ENCODE results near the gene PRKAG2. TPM values are rescaled to one million over a fixed set of nuclear protein-coding genes. Genes with fewer than 3 reads are reported as not detected.

Gene PRKAG2
- total and polyA plus RNA-seq, 5 experiments from 2014 or later = 29.5 to 63.5 (median 34.1) TPM

GRCh38 chr7:151648429-151648828 lies 228.5 kb downstream of the PRKAG2 start:
- Mint-ChIP-seq H3K36me3 (peaks cover 13 to 16% (median 14%) of the 10 kb centered on the region in 3 donors), H3K4me3 (no peak overlapping the region), H3K4me1 (peaks cover 0 to 10% (median 0%) of the 10 kb centered on the region in 4 donors), H3K9me3 (no peaks in the 10 kb centered on the region), H3K27ac (peak overlapping the region in 1 of 10 donors; percentile 56), H3K27me3 (no peaks in the 10 kb centered on the region)
- DNase-seq = no peak
- POLR2A ChIA-PET = no interaction called here
- ATAC-seq = no peak

DNA sequence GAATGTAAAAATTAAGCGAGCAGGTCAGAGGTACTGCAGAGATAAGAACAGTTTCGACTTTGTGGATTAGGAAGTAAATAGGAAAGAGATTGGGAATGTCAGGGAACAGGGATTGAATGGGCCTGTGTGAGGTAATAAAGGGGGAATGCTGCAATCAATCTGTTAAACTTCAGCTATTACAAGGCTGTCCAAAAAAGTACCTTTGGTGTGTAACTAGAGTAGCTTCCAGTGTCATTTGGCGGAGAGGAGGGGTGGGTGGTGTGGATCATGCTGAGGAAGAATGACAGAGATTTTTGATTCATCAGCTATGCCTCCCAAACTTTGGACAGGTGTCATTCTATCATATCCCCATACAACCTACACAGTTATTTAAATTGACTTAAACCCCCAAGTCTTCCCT lies 229.0 kb downstream of the PRKAG2 start:
- H3K27ac Mint-ChIP-seq = peak overlapping the region in 1 of 10 donors; percentile 56
- peaks cover 13 to 16% (median 14%) of the 10 kb centered on the region in 3 donors for H3K36me3 Mint-ChIP-seq
- H3K4me1 Mint-ChIP-seq = peaks cover 0 to 10% (median 0%) of the 10 kb centered on the region in 4 donors
- POLR2A ChIA-PET = no interaction called here
- no peak overlapping the region for H3K4me3 Mint-ChIP-seq
- no peak for DNase-seq
- H3K27me3 Mint-ChIP-seq = no peaks in the 10 kb centered on the region
- no peaks in the 10 kb centered on the region for H3K9me3 Mint-ChIP-seq
- no peak for ATAC-seq

GRCh38 chr7:151647006-151647405 lies 229.9 kb downstream of the PRKAG2 start:
- no peak for ATAC-seq
- Mint-ChIP-seq H3K27me3 (no peaks in the 10 kb centered on the region), H3K36me3 (peaks cover 13 to 16% (median 14%) of the 10 kb centered on the region in 3 donors), H3K9me3 (no peaks in the 10 kb centered on the region), H3K27ac (no peak overlapping the region), H3K4me1 (peaks cover 0 to 10% (median 0%) of the 10 kb centered on the region in 4 donors), H3K4me3 (no peak overlapping the region)
- DNase-seq = no peak
- POLR2A ChIA-PET = no interaction called here

DNA sequence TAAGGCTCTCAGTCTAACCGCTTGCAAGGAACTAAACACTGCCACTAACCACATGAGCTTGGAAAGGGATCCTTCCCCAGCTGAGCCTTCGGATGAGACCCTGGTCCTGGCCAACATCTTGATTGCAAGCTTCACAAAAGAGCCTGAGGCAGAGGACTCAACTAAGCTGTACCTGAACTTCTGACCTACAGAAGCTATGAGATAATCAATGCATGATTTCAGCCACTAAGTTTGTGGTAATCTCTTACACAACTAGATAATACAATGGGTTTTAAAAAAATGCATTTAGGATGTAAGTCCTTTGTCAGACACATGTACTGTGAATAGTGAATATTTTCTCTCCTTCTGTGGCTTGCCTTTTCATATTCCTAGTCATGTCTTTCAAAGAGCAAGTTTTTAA lies 231.6 kb downstream of the PRKAG2 start:
- H3K36me3 Mint-ChIP-seq = peaks cover 13 to 16% (median 14%) of the 10 kb centered on the region in 3 donors
- no peak overlapping the region for H3K4me3 Mint-ChIP-seq
- no peaks in the 10 kb centered on the region for H3K27me3 Mint-ChIP-seq
- H3K4me1 Mint-ChIP-seq = peaks cover 0 to 7% (median 0%) of the 10 kb centered on the region in 4 donors
- no peak for ATAC-seq
- no peak for DNase-seq
- no peaks in the 10 kb centered on the region for H3K9me3 Mint-ChIP-seq
- no peak overlapping the region for H3K27ac Mint-ChIP-seq
- POLR2A ChIA-PET = no interaction called here

DNA sequence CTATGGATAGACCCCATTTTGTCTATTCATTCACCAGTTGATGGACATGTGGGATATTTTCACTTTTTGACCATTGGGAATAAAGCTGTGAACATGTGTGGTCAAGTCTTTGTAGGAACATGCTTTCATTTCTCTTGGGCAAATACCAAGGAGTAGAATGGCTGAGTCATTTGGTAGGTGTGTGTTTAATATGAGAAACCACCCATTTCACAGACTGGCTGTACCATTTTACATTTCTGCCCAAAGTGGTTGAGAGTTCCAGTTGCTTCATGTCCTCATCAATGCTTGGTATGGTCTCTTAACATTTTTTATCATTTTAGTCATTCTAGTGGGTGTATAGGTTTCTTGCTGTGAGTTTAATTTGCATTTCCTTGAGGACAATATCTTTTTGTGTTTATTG lies 232.4 kb downstream of the PRKAG2 start:
- Mint-ChIP-seq H3K4me3 (no peak overlapping the region), H3K36me3 (peaks cover 12 to 14% (median 13%) of the 10 kb centered on the region in 3 donors), H3K4me1 (peaks cover 0 to 7% (median 0%) of the 10 kb centered on the region in 4 donors), H3K9me3 (no peaks in the 10 kb centered on the region), H3K27me3 (no peaks in the 10 kb centered on the region), H3K27ac (no peak overlapping the region)
- ATAC-seq (no peak), DNase-seq (no peak)
- POLR2A ChIA-PET = no interaction called here

DNA sequence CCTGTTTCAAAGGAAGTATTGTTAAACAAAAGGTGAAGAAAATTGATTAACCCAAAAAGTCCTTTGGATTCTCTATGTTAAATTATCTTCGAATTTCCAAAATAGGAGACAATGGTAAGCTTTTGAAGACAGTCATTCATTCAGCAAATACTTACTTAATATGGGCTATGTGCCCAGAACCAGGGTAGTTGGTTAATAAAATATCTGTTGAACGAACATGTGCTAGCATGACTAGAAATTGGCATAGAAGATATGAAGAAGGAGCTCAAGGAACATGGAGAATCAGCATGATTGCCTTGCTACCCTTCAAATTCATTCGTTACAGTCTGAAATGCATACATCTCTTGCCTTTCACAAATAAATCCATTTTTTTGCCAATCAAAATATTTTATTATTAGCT lies 234.2 kb downstream of the PRKAG2 start:
- DNase-seq (no peak), ATAC-seq (no peak)
- H3K27ac Mint-ChIP-seq = no peak overlapping the region
- H3K27me3 Mint-ChIP-seq = no peaks in the 10 kb centered on the region
- peaks cover 0 to 6% (median 0%) of the 10 kb centered on the region in 4 donors for H3K4me1 Mint-ChIP-seq
- H3K9me3 Mint-ChIP-seq = no peaks in the 10 kb centered on the region
- no peak overlapping the region for H3K4me3 Mint-ChIP-seq
- H3K36me3 Mint-ChIP-seq = peaks cover 8 to 14% (median 11%) of the 10 kb centered on the region in 3 donors
- POLR2A ChIA-PET = no interaction called here

GRCh38 chr7:151641587-151641986 lies 235.3 kb downstream of the PRKAG2 start:
- no peak for DNase-seq
- Mint-ChIP-seq H3K4me3 (no peak overlapping the region), H3K27ac (peak overlapping the region in 2 of 10 donors; percentile 14 to 43), H3K27me3 (no peaks in the 10 kb centered on the region), H3K9me3 (no peaks in the 10 kb centered on the region), H3K4me1 (peaks cover 0 to 2% (median 0%) of the 10 kb centered on the region in 4 donors), H3K36me3 (peaks cover 0 to 6% (median 3%) of the 10 kb centered on the region in 3 donors)
- no peak for ATAC-seq
- POLR2A ChIA-PET = no interaction called here

GRCh38 chr7:151637781-151638261 lies 239.1 kb downstream of the PRKAG2 start:
- ATAC-seq (no peak), DNase-seq (no peak)
- Mint-ChIP-seq H3K27me3 (no peaks in the 10 kb centered on the region), H3K36me3 (no peaks in the 10 kb centered on the region), H3K9me3 (peaks cover 0 to 4% (median 0%) of the 10 kb centered on the region in 9 donors), H3K4me3 (no peak overlapping the region), H3K4me1 (peaks cover 4 to 7% (median 6%) of the 10 kb centered on the region in 4 donors), H3K27ac (peak overlapping the region in 1 of 10 donors; percentile 37)
- POLR2A ChIA-PET = no interaction called here

GRCh38 chr7:151634643-151635042 lies 242.3 kb downstream of the PRKAG2 start:
- H3K4me1 Mint-ChIP-seq = peaks cover 12 to 28% (median 23%) of the 10 kb centered on the region in 4 donors
- no peaks in the 10 kb centered on the region for H3K36me3 Mint-ChIP-seq
- H3K27ac Mint-ChIP-seq = peak overlapping the region in 4 of 10 donors; percentile 52 to 68 (median 58)
- DNase-seq (no peak), ATAC-seq (no peak)
- H3K9me3 Mint-ChIP-seq = peaks cover 0 to 4% (median 0%) of the 10 kb centered on the region in 9 donors
- POLR2A ChIA-PET = no interaction called here
- no peaks in the 10 kb centered on the region for H3K27me3 Mint-ChIP-seq
- H3K4me3 Mint-ChIP-seq = no peak overlapping the region

DNA sequence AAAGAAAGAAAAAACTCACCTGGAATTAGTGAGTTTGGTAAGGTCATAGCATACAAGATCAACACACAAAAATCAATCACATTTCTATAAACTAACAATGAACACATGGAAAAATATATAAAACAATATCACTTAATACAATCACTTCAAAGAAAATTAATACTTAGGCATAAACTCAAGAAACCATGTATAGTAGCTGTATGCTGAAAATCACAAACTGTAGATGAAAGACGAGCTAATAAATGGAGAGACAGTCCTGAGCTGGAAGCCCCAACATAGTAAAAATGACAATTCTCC lies 243.5 kb downstream of the PRKAG2 start:
- no peaks in the 10 kb centered on the region for H3K36me3 Mint-ChIP-seq
- H3K4me3 Mint-ChIP-seq = peak overlapping the region; percentile 93 to 99 (median 96)
- H3K27ac Mint-ChIP-seq = peak overlapping the region; percentile 85 to 99 (median 96)
- POLR2A ChIA-PET = interaction anchor here (0.7 to 3.1 kb wide), 8 partner anchors 11 to 266 kb away, joined by 3 to 21 read pairs (median 8); partner anchors contain the start of genes PRKAG2 and RHEB
- DNase-seq (no peak), ATAC-seq (no peak)
- peaks cover 15 to 35% (median 33%) of the 10 kb centered on the region in 4 donors for H3K4me1 Mint-ChIP-seq
- H3K9me3 Mint-ChIP-seq = peaks cover 0 to 4% (median 0%) of the 10 kb centered on the region in 9 donors
- no peaks in the 10 kb centered on the region for H3K27me3 Mint-ChIP-seq

DNA sequence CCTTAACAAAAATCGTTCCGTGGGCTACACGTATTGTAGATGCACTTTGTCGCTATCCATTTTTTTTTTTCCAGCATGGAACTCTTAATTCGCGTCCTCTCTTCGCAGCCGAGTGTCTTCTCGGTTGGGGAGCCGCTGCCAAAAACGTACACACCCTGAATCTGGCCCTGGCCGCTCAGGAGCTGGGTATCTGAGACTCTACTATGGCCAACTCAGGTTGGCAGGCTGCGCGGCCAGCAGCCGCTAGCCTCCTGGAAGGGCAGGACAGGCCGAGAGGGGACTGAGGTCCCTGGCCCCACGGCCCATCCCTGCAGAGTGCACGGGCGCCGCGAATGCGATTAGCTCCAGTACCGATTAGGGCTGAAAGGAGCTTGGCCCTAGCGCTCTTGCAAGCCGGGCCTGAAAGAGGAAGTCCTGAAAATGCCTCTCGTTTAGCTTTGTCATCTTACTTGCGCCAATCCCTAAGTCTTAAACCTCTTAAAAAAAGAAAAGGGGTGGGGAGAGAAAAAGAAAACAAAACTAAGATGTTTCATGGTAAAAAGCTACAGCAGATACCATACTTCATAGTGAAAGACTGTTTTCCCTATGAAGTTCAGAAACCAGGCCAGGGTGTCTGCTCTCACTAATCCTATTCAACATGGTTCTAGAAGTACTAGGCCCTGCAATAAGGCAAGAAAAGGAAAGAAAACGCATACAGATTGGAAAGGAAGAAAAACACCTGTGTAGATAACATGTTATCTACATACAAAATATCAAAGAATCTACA lies 244.0 kb downstream of the PRKAG2 start:
- peaks cover 0 to 3% (median 0%) of the 10 kb centered on the region in 3 donors for H3K36me3 Mint-ChIP-seq
- ATAC-seq (peak; percentile 46 to 62), DNase-seq (peak; percentile 23 to 69 (median 50))
- peaks cover 15 to 39% (median 35%) of the 10 kb centered on the region in 4 donors for H3K4me1 Mint-ChIP-seq
- H3K4me3 Mint-ChIP-seq = peak overlapping the region; percentile 93 to 99 (median 96)
- H3K9me3 Mint-ChIP-seq = peaks cover 0 to 4% (median 0%) of the 10 kb centered on the region in 9 donors
- no peaks in the 10 kb centered on the region for H3K27me3 Mint-ChIP-seq
- POLR2A ChIA-PET = interaction anchor here (0.5 to 3.1 kb wide), 9 partner anchors 10 to 266 kb away, joined by 3 to 21 read pairs (median 7); partner anchors contain the start of genes PRKAG2 and RHEB
- peak overlapping the region; percentile 85 to 99 (median 96) for H3K27ac Mint-ChIP-seq

DNA sequence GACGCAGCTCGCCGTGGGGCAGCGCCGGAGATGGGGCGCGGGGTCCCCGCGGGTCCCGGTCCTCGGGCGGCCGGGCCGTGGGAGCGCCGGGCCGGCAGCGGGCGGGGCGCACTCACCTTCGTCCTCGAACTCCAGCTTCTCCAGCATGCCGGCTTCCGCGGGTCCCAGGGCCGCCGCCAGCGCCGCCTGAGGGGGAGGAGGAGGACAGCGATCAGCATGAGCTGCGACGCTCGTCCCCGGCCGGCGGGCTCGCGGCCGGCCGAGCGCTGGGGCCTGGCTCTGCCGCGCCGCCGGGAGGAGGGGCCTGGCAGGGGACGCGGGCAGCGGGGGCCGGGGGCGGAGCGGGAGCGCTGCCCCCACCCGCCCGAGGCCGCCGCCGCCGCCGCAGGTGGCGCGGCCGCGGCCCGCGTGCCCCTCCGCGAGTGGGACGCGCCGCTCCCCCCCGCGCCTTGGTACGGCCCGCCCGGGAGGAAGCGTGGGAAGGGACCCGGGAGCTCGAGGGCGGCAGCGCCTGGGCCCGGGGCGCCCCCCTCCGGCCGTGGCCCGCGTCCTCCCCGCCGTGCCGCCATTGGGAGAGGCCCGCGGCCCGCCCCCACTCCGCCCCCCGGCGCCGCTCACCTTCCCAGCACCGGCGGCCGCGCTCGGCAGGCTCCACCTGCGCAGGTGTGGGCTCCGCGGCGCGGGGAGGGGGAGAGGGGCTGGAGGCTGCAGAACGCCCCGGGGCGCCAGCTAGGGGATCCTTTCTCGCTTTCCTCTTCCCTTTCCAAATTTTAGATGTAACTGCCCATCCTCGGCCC lies 244.8 kb downstream of the PRKAG2 start:
- POLR2A ChIA-PET = interaction anchor here (0.5 to 3.1 kb wide), 10 partner anchors 10 to 304 kb away, joined by 3 to 21 read pairs (median 8); partner anchors contain the start of genes PRKAG2 and RHEB
- Mint-ChIP-seq H3K36me3 (peaks cover 0 to 3% (median 0%) of the 10 kb centered on the region in 3 donors), H3K27ac (peak overlapping the region; percentile 85 to 99 (median 96)), H3K4me1 (peaks cover 17 to 39% (median 36%) of the 10 kb centered on the region in 4 donors), H3K4me3 (peak overlapping the region; percentile 93 to 99 (median 96)), H3K9me3 (peaks cover 0 to 4% (median 0%) of the 10 kb centered on the region in 9 donors), H3K27me3 (no peaks in the 10 kb centered on the region)
- ATAC-seq (peak; percentile 84 to 85), DNase-seq (peak; percentile 81 to 90 (median 87))
